NCI-H2107 treated with DMSO at 0.1 percent for 48 hours (cell line): ENCODE measurements around the gene CADM3.

Experiments used
- DNase-seq: peaks from one replicate; lab custom pipeline; 2025; ENCODE audit not compliant: unreplicated experiment; lab: John Stamatoyannopoulos, UW

The CADM3 gene, protein sequence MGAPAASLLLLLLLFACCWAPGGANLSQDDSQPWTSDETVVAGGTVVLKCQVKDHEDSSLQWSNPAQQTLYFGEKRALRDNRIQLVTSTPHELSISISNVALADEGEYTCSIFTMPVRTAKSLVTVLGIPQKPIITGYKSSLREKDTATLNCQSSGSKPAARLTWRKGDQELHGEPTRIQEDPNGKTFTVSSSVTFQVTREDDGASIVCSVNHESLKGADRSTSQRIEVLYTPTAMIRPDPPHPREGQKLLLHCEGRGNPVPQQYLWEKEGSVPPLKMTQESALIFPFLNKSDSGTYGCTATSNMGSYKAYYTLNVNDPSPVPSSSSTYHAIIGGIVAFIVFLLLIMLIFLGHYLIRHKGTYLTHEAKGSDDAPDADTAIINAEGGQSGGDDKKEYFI

DNA sequence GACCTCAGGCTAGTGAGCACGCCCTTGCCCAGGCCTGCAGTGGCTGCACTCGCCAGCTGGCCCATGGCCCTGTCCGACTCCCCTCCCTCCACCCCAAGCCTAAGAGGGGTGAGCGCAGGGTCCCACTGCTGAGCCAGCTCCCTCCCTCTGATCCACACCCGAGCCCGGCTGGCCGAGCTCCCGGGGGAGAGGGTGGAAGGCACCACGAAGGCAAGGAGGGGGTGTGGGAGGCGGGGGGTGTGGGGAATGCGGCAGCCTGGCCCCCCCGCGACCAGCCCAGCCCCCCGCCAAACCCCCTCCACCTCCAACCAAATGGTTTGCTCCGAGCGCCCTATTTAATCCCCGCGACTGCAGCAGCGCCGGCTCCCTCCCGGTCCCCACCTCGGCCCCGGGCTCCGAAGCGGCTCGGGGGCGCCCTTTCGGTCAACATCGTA, at the start of gene CADM3:
Gene CADM3 (plus strand): TSS at position 362 of the 434 bp plus-strand sequence. CDS start 151 bp downstream, outside the sequence.
- no peak for DNase-seq

DNA sequence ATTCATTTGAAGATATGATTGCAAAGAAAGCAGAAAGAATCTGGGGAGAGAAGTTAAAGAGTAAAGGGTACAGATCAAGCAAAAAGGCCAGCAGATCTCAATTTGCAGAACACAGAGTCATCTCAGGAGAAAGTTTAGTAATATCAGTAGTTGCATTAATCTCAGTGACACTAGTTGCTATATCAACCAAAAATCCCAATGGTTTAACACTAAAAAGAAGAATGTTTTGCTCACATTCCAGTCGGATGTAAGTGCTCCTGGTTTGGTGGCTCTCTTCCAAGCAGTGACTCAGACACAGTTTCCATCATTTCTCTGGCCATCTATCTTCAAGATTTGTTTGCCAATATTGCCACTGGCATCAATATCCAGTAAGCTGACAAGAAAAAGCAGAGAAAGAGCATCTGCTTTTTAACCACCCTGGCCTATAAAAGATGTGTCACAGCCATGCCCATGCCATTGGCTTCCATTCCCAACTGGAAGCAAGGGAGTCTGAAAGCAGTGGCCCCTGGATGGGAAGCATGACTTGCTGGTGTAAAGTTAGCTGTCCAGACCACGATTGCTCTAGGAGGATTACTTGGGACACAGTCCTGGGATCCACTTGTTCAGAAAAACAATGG, 49.3 kb upstream of the CADM3 start:
- no peak for DNase-seq

DNA sequence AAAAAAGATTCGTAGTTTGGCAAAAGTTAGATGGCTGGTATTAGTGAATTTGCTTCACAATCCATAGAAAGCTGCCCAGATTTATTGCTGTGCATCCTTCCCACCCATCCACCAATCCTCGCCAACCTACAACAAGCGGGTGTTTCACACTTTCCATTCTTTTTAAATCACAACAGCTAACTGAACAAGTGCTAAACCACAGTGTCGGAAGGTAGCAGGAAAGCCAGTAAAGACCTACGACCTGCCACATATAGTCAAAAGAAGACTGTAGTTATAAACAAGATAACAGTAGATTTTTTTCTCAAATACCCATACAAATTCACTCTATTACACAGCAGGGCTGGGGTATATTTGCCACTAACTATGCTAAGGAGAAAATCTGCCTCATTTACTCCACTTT, 47.8 kb upstream of the CADM3 start:
- no peak for DNase-seq

DNA sequence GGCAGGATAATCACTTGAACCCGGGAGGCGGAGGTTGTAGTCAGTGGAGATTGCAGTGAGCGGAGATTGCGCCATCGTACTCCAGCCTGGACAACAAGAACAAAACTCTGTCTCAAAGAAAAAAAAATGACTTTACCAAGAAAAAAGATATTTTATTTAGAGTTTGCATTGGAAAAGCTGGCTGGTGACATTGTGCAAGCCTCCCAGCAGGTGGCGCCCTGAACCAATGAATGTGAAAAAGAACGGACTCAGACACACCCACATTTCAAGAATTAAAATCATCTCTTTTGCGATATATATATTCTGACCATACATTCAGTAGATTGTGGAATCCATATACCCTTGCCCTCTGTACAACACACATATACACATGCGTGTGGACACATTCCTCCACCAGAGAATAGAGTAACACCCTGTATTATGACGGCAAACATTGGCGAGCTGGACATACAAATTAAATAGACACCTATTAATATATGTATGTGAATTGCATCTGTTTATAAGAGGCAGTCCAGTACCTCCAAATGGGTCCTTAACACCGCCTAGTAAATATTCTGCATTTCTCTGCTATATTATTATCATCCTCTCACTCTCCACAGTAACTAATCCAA, 39.0 kb upstream of the CADM3 start:
- DNase-seq: peak; percentile 33

DNA sequence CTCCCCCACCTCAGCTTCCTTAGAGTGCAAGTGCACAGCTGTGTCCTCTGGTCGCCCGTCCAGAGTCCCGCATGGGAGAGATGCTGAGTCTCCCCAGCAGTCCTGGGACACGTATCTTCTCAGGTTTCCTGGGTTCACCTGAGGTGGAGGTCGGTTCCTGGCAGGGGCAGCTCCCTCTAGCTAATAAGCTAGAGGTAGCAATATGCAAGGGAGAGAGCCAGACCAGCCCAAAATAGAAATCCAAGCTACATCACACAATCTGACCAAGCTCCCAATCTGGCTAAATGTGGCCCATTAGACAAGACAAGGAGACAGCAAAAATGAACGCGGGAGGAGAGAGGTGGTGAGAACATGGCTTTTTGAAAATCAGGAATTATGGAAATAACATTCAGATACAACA, 30.9 kb upstream of the CADM3 start:
- DNase-seq: no peak

DNA sequence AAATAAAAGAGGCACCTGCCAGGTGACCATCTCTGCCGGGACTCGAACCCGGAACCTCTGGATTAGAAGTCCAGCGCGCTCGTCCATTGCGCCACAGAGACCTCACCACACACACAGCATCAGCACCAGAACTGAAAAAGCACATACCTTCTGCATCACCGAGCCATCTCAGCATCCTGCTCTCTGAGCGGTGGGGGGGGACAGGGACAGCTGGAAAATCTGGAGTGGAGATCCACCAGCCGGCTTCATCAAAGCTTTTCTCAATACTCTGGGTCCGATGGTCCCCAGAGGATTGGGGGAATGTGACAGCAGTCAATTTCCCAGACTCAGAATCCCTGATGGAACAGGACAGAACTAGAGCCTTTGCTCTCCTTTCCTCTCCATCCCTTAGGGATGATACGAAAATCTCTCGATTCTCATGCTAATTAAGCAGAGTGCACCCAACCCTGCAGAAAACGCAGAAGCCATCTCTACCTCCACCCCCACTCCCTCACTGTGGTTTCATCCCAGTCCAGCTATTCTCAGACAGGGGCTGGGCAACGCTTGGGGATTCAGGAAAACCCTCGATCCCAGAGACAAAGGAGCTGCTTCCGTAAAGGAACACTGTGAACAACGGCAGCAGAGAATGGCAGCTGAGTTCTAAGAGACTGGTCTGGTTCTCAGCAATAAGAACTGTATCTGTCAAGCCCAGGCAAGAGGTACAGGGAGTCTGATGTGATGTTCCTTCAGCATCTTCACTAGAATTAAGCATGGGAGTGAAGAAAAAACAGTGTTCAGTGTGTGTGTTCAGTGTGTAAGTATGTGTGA, 29.6 kb upstream of the CADM3 start:
- DNase-seq: peak; percentile 30

DNA sequence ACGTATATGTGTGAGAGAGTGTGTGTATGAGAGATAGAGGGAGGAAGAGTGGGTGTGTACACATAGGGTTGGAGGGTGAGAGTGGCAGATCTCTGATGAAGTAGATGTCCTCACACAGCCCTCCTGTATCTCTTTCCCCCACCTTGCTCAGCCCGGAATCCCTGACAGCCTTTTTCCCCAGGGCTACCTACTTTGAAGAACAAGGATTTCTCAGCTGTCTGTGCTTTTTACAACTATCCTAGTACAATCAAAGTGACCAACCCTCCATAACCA, 29.1 kb upstream of the CADM3 start:
- no peak for DNase-seq

DNA sequence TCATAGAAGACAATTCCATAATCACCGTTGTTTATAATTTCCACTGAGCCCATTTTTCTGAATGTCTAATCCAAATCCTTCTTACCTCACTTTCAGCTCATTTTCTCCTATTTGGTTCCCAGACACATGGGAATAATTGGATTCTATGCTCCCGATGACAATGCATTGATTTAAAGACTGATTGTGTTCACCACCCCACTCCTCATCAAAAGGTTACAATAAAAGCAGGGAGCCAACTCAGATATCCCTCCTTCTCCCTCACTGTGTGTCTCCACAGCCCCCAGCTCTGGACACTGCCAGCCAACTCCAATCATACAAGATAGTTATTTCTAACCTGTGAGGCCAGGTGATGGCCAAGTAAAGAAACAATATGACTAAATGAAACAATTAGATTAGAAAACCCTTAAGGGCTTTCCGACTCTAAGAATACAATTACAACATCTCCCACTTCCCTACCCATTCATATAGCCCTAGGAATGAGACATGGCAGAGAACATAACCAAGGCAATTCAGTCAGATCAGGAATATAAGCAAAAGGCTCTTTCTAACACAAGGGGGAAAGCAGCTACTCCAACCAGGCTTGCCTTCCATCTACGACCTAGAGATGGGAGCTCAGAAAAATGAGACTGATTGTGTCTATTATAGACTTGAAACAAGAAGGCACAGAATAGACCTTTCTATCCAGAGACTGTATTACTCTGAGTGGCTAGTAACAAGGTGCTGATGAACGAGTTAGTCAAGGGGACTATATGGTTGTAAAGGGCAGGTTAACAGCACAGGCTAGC, 28.5 kb upstream of the CADM3 start:
- no peak for DNase-seq

DNA sequence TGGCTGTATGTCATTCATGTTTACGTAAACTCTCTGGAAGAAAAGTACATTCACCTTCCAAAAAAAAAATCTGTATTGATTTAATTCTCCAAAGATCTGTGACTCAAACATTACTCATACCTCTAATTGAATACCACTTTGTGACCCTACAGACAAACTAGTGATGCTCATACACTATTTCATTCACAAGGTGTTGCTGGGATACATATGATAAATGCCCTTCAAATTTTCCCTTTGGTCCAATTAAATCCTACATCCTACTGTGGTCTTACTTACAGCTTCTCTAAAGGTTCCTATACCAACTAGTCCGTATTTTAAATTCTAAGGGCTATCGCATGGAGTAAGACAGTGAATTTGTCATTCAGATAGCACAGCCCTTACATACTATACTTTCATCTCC, 26.8 kb upstream of the CADM3 start:
- DNase-seq: no peak

DNA sequence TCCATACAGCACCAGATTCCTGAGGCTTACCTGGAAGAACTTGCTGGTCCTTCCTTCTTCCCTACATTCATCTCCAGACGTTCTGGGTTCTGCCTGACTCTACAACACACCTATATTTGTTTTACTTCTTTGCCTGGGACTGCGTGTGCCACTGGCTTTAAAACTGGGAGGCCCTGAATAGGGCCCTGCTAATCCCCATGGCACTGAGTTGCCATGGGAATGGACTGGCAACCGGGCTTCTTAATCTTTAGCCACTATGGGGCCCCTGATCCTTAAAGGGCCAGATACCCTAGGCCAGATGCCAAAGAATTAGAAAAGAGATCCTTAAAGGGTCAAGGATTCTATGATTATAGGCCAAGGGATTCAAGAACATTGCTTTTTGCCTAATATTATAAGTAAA, 24.4 kb upstream of the CADM3 start:
- DNase-seq: no peak

DNA sequence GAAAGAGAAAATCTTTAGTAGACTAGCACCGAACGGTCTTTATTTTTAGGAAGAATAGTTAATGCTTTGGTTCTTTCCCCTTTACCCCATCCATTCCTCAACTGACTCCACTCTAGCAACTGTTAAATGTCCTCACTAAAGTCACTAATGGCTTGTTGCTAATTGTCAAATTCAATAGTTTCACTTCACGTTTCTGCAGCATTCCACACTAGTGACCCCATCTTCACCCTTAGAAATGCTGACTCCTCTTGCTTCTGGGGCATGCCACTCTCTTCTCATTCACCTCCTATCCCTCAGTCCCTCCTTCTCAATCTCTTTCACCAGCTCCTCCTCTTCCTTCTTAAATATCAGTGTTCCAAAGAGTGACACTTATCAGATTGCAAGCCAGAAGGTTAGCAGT, 19.4 kb upstream of the CADM3 start:
- no peak for DNase-seq

DNA sequence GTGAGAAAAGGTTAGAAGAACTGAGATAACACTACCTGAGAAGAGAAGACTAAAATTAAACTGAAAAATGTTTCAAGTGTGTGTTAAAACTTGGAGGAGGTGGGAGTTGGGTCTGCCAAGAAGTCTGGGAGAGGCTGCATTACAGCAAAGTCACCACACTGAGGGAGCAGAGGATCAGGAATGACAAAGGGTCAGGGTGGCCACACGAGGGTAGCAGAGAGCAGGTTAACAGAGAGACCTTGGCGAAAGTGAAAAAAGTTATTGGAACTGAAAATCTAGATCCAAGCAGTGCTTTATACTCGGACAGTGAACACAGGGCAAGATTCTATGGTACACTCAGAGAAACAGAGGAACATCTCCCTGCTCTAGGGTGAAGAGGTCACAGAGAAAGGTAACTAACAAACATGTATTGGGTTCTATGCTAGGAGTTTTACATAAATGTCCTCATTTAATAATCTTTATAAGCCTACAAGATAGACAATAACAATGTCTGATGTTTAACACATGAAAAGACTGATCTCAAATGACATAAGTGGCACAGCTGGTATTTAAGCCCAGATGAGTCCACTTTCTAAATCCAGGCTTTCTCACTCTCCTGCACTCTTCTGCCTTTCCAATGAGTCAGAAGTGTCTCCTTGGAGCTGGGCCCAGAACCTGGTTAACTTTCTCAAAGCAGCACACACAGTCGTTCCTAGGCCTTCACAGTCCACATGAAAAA, 10.3 kb upstream of the CADM3 start:
- peak; percentile 59 for DNase-seq

DNA sequence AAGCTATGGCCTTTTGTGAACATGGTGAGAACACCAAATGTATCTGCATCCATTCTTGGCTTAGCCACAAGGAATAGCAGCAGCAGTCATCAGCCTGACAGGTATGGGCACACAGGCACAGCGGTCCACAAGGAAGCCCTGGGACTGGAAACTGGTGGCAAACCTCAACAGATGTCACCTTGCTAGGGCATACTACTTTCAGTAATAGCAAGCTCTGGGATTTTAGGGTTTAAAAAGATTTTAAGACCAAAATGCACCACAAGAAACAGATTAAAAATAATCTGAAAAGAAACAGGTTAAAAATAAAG, 9.7 kb upstream of the CADM3 start:
- DNase-seq: no peak

DNA sequence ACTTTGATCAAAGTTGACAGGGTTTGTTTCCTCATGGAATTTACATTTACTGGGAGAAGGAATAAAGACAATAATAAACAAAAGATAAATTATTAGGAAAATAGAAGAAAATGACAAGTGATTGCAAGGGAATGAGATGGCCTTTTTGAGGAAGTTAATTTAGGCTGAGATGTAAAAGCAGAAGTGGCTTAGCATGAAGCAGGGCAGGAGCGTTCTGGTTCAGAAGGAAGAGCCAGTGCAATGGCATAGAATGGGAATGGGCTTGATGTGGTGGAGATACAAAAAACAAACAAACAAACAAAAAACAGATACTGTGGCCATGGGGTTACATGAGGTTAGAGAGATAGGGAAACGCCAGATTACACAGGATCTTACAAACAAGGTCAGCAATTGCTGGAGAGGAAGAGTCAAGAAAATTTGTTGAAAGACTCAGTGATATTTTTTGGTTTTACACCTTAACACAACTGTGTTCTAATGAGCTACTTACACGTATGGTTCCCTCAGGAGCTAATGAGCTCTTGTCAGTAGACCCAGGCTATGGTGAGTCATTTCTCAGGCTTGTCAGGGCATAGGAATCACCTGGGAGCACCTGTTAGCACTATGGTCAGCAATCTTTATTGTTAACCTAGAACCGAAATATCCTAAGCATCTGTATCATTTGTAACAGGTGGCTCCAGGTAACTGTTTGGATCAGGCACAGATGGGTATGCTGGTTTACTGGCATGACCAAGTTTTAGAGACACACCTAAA, 8.7 kb upstream of the CADM3 start:
- no peak for DNase-seq

DNA sequence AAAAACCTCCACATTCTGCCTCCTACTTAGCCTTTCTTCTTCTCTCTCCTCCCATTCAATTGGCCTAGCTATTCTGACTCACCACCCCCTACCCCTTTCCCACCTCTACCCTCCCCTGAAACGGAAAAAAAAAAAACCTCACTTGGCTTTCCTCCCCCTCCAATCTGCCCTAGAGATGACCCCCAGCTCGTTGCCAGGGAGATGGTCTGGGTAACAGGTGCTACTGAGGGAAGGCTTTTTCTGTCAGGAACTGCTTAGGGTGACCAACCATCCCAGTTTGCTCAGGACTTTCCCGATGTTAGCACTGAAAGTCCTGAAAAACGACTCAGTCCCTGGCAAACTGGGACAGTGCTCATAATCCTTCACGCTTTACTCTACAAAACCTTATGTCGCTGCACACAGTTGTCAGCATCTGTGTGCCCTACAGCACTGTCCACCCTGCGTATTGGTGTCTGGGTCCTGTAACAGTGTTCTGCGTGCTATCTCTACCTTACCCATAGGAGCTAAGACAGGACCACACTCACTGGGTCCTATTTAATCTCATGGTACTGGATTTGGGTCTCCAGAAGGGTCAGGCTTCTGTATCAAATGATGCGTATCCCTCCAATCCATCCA, 7.7 kb upstream of the CADM3 start:
- no peak for DNase-seq

DNA sequence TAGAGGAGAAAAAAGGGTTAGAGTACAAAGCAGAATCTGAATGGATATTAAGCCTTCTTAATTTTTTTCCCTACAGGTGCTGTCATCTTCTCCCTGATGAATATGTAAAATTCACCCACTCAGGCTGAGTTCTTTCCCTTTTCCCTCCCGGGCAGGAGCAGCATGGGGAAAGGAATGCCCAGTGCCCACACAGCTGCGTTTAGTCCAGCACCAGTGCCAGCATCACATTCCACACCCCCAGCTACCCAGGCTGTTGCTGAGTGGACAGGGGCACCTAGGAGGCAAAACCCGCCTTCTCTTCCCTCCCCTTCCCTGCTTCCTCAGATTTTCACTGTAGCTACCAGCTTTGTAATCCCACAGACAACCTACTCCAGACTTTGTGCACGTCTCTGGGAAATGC, 3.4 kb upstream of the CADM3 start:
- no peak for DNase-seq

DNA sequence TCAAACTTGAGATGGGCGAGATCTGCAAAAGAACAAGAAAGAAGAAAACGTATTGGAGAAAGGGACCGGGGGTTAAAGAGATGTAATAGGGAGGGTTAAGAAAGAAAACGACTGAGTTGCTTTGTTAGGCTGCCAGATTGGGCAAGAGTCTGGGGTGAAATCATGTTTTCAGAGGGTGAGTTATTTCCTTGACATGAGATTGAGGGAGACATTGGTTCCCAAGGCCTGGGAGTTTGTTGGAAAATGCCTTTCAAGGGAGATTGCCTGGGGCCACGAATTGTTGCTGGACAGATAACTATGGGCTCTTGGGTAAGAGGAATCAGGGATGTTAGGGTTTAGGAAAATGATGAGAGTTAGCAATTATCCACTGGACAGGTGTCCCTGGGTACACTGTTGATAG, 776 bp upstream of the CADM3 start:
- DNase-seq: no peak

DNA sequence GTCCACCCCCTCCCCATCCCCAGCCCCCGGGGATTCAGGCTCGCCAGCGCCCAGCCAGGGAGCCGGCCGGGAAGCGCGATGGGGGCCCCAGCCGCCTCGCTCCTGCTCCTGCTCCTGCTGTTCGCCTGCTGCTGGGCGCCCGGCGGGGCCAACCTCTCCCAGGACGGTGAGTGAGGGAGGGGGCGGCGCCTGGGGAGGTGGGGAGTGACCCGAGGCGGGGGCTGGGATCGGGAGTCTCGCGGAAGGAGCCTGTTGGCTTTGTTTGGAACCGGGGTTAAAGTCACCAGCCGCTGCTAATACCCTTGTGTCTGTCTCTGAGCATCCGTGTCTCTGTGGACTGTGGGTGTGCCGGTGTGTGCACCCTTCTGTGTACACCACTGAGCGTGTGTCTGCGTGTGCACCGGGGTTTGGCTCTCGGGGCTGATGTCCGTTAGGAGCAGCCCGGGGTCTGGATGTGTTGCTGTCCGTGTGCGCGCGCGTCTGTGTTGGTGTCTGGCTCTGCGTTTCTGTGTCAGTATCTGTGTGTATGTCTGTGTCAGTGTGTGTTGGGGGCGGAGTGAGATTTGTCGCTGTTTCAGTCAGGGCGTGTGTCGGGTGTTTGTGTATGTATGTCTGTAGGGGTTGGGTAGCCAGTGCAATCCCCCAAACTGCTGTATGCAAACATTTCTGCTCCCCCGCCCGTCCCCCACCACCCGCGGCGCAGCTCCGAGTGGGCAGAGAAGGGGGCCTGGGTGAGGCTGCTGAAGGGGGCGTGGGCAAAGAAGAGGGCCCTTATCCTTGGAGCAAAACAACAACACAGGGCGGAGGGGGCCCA, 480 bp downstream of the CADM3 start:
- no peak for DNase-seq
